ENCODE measurements around the gene SLC35G6.

DNA sequence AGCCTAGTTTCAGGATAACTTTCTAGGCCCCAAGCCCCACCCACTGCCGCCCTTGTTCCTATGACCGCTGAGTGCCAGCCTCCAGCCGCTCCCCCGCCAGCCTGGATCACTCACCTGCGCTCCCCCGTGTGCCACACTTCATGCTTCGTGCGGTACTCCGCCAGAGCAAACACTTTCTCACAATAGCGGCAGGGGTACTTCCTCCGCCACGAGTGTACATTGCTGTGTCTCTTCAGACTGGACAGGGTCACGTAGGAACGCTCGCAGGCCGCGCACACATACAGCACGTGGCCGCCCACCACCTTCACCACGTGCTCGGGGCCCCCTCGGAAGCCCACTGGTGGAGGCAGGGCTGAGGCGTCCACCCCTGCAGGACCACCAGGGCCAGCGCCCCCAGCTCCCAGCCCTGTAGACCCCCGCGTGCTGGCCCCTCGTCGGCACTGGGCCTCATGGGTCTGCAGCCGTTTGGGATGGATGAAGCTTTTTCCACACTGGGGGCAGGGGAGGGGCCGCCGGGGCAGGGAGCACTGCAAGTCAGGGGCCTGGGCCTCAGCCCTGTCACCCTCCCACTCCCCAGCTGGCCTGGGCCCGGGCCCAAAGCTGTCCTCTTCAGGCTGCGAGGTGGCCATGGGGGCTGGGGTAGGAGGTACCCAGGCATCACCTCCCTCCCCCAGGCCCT is 15.5 kb upstream of the SLC35G6 start:
- TF ChIP-seq, protein P1, sequence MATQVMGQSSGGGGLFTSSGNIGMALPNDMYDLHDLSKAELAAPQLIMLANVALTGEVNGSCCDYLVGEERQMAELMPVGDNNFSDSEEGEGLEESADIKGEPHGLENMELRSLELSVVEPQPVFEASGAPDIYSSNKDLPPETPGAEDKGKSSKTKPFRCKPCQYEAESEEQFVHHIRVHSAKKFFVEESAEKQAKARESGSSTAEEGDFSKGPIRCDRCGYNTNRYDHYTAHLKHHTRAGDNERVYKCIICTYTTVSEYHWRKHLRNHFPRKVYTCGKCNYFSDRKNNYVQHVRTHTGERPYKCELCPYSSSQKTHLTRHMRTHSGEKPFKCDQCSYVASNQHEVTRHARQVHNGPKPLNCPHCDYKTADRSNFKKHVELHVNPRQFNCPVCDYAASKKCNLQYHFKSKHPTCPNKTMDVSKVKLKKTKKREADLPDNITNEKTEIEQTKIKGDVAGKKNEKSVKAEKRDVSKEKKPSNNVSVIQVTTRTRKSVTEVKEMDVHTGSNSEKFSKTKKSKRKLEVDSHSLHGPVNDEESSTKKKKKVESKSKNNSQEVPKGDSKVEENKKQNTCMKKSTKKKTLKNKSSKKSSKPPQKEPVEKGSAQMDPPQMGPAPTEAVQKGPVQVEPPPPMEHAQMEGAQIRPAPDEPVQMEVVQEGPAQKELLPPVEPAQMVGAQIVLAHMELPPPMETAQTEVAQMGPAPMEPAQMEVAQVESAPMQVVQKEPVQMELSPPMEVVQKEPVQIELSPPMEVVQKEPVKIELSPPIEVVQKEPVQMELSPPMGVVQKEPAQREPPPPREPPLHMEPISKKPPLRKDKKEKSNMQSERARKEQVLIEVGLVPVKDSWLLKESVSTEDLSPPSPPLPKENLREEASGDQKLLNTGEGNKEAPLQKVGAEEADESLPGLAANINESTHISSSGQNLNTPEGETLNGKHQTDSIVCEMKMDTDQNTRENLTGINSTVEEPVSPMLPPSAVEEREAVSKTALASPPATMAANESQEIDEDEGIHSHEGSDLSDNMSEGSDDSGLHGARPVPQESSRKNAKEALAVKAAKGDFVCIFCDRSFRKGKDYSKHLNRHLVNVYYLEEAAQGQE (IDR thresholded peaks at IDR 0.05; ENCODE audit: unreplicated experiment) = no peak
- TF ChIP-seq, protein P2, sequence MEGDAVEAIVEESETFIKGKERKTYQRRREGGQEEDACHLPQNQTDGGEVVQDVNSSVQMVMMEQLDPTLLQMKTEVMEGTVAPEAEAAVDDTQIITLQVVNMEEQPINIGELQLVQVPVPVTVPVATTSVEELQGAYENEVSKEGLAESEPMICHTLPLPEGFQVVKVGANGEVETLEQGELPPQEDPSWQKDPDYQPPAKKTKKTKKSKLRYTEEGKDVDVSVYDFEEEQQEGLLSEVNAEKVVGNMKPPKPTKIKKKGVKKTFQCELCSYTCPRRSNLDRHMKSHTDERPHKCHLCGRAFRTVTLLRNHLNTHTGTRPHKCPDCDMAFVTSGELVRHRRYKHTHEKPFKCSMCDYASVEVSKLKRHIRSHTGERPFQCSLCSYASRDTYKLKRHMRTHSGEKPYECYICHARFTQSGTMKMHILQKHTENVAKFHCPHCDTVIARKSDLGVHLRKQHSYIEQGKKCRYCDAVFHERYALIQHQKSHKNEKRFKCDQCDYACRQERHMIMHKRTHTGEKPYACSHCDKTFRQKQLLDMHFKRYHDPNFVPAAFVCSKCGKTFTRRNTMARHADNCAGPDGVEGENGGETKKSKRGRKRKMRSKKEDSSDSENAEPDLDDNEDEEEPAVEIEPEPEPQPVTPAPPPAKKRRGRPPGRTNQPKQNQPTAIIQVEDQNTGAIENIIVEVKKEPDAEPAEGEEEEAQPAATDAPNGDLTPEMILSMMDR (conservative IDR thresholded peaks at IDR 0.05; ENCODE audit: low read depth in 2 of 2) = no peak
- TF ChIP-seq JUNB (IDR thresholded peaks at IDR 0.05; ENCODE audit: unreplicated experiment) (no peak), EZH2 (IDR thresholded peaks at IDR 0.05; ENCODE audit: low read depth, unreplicated experiment) (no peak), EZH2phosphoT487 (IDR thresholded peaks at IDR 0.05; ENCODE audit: unreplicated experiment) (no peak), POLR2AphosphoS5 (IDR thresholded peaks at IDR 0.05; ENCODE audit: low read depth) (no peak), CREB1 (CRISPR knock-in tag; IDR thresholded peaks at IDR 0.05; ENCODE audit: low read depth) (no peak)

Measured in GM23338 (cell line).